GM19372 (cell line): ENCODE data around the gene NTHL1.

Experiments
- ATAC-seq: cut with Tn5 transposase; IDR thresholded peaks from one replicate; pipeline ENCODE4 v1.9.1; 2021; ENCODE audit warnings: mild to moderate bottlenecking, low read depth, moderate library complexity; ENCODE audit not compliant: unreplicated experiment

Gene NTHL1

GRCh38 chr16:2032285-2033056 lies 15.2 kb downstream of the NTHL1 start:
- ATAC-seq = no peak

- no peak for ATAC-seq
These were observed 16.5 kb downstream of the NTHL1 start for GRCh38 chr16:2031081-2031577.

- ATAC-seq = no peak
These were observed 17.6 kb downstream of the NTHL1 start for GRCh38 chr16:2030036-2030435.

- ATAC-seq = no peak
These were observed 18.3 kb downstream of the NTHL1 start for GRCh38 chr16:2029350-2029749.

- ATAC-seq = no peak
These were observed 18.9 kb downstream of the NTHL1 start for GRCh38 chr16:2028620-2029220.

- ATAC-seq = no peak
These were observed 19.5 kb downstream of the NTHL1 start for GRCh38 chr16:2028146-2028545.

GRCh38 chr16:2027024-2028010 lies 20.3 kb downstream of the NTHL1 start:
- no peak for ATAC-seq

GRCh38 chr16:2026461-2027023 lies 21.1 kb downstream of the NTHL1 start, which contains the start of gene NHERF2:
Gene NHERF2, plus strand, starts transcription at chr16:2026902. Its CDS starts 104 bp downstream, at chr16:2027006.
- ATAC-seq = no peak

- ATAC-seq = no peak
These were observed 21.7 kb downstream of the NTHL1 start for GRCh38 chr16:2025878-2026460.

- ATAC-seq = no peak
These were observed 22.4 kb downstream of the NTHL1 start for GRCh38 chr16:2025251-2025650.

GRCh38 chr16:2024032-2024420 lies 23.6 kb downstream of the NTHL1 start:
- no peak for ATAC-seq

- ATAC-seq = peak; percentile 81
These were observed 24.3 kb downstream of the NTHL1 start for GRCh38 chr16:2023092-2024031.

GRCh38 chr16:2022723-2023091 lies 24.9 kb downstream of the NTHL1 start:
- ATAC-seq = no peak

GRCh38 chr16:2019921-2020831 lies 27.5 kb downstream of the NTHL1 start:
- ATAC-seq = no peak

- ATAC-seq = no peak
These were observed 28.1 kb downstream of the NTHL1 start, which contains the start of gene NPW for GRCh38 chr16:2019518-2019920. Gene NPW, plus strand, starts transcription at chr16:2019785.

GRCh38 chr16:2016407-2016922 lies 31.2 kb downstream of the NTHL1 start:
- ATAC-seq = no peak

- ATAC-seq = no peak
These were observed 31.8 kb downstream of the NTHL1 start for GRCh38 chr16:2015947-2016208.
